ENCODE measurements around the gene SLC22A25.
"Not testable (repeated sequence)": the region's sequence is repeated elsewhere in the genome, so short reads cannot be mapped to it uniquely, and the experiment has no call there.

SLC22A25 gene

GRCh38 chr11:63235471-63236461 lies 7.6 kb downstream of the SLC22A25 start:
- not testable (repeated sequence) for DNase-seq (ENCODE audit: low spot score)

- DNase-seq (ENCODE audit: low spot score) = no peak
These were observed 13.6 kb downstream of the SLC22A25 start for GRCh38 chr11:63229815-63230214.

GRCh38 chr11:63227521-63228107 lies 15.8 kb downstream of the SLC22A25 start:
- DNase-seq (ENCODE audit: low spot score) = no peak

GRCh38 chr11:63226488-63227114 lies 16.8 kb downstream of the SLC22A25 start:
- no peak for DNase-seq (ENCODE audit: low spot score)

GRCh38 chr11:63214093-63214492 lies 29.3 kb downstream of the SLC22A25 start:
- DNase-seq (ENCODE audit: low spot score) = no peak

- DNase-seq (ENCODE audit: low spot score) = peak; percentile 32
These were observed 30.7 kb downstream of the SLC22A25 start for GRCh38 chr11:63212742-63213141.

GRCh38 chr11:63210111-63210510 lies 33.3 kb downstream of the SLC22A25 start:
- no peak for DNase-seq (ENCODE audit: low spot score)

All from SK-N-DZ (cell line).